Stimulated activated CD8-positive, alpha-beta memory T cell treated with anti-CD3 and anti-CD28 coated beads, Interleukin-12 subunit alpha, Interleukin-12 subunit beta, amount 100 ng/mL, for 24 hours (primary cell): ENCODE data around the gene ZRSR2.
"Not testable (repeated sequence)": the region's sequence is repeated elsewhere in the genome, so short reads cannot be mapped to it uniquely, and the experiment has no call there.

Experiments used
- DNase-seq: peaks from one replicate; pipeline ENCODE4 v3.0.0-alpha.2; 2020; ENCODE audit errors: extremely low read depth

ZRSR2 gene

GRCh38 chrX:15789979-15790768 is at the start of gene ZRSR2:
TSS of gene ZRSR2 (plus strand) at chrX:15790484. CDS start at chrX:15790496, 12 bp downstream.
- DNase-seq, result peak; percentile 58

GRCh38 chrX:15744181-15744867 is 46.0 kb upstream of the ZRSR2 start:
- no peak for DNase-seq

- DNase-seq, result no peak
Observed at GRCh38 chrX:15745179-15745578, 45.1 kb upstream of the ZRSR2 start.

DNA sequence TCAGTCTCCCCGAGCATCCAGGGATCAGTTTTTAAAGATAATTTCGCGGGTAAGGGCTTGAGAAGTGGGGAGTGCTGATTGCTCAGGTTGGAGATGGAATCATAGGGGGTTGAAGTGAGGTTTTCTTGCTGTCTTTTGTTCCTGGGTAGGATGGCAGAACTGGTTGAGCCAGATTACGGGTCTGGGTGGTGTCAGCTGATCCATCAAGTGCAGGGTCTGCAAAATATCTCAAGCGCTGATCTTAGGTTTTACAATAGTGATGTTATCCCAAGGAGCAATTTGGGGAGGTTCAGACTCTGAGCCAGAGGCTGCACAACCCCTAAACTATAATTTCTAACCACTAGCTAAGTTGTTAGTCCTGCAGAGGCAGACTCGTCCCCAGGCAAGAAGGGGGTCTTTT is 43.6 kb upstream of the ZRSR2 start:
- DNase-seq, result not testable (repeated sequence)

GRCh38 chrX:15747626-15748173 is 42.6 kb upstream of the ZRSR2 start:
- no peak for DNase-seq

GRCh38 chrX:15748841-15749240 is 41.4 kb upstream of the ZRSR2 start:
- no peak for DNase-seq

GRCh38 chrX:15749642-15750610 is 40.4 kb upstream of the ZRSR2 start:
- DNase-seq, result no peak

DNA sequence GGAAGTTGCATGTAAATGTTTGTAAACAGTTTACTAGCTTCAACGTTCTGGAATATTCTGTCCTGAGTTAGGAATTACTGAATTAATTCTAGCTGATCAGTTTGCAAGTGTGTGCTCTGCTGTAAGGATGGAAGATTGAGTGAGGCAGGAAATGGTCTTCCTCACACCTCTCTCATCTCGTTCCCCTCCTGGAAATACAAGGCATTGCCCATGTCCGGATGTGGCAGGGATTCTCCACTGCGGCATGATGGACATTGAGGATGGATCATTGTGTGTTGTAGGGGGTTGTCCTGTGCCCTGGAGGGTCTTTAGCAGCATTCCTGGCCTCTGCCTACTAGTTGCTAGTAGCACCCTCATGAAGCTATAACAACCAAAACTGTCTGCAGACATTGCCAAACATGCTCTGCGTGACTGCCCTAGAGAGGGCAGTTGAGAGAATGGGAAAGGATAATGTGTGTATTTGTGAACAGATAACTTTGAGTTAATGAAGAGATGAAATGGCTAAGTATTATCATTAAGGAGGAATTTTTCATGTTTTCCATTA is 39.6 kb upstream of the ZRSR2 start:
- DNase-seq, result no peak

GRCh38 chrX:15751155-15751819 is 39.0 kb upstream of the ZRSR2 start:
- no peak for DNase-seq

- DNase-seq, result no peak
Observed at GRCh38 chrX:15755091-15755490, 35.2 kb upstream of the ZRSR2 start.

DNA sequence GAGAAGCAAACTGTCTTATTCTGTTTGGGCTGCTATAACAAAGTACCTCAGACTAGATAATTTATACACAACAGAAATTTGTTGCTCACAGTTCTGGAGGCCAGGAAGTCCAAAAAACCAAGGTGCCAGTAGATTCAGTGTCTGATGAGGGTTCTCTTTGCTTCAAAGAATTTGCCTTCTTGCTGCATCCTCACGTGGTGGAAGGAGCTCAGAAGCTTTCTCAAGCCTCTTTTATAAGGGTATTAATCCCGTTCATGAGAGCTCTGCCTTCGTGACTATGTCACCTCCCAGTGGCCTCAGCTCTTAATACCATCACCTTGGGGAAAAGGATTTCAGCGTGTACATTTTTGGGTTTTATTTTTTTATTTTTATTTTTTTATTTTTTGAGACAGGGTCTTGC is 32.1 kb upstream of the ZRSR2 start:
- DNase-seq, result no peak

- DNase-seq, result not testable (repeated sequence)
Observed at GRCh38 chrX:15759886-15760285, 30.4 kb upstream of the ZRSR2 start.

GRCh38 chrX:15761564-15762191 is 28.6 kb upstream of the ZRSR2 start:
- no peak for DNase-seq

DNA sequence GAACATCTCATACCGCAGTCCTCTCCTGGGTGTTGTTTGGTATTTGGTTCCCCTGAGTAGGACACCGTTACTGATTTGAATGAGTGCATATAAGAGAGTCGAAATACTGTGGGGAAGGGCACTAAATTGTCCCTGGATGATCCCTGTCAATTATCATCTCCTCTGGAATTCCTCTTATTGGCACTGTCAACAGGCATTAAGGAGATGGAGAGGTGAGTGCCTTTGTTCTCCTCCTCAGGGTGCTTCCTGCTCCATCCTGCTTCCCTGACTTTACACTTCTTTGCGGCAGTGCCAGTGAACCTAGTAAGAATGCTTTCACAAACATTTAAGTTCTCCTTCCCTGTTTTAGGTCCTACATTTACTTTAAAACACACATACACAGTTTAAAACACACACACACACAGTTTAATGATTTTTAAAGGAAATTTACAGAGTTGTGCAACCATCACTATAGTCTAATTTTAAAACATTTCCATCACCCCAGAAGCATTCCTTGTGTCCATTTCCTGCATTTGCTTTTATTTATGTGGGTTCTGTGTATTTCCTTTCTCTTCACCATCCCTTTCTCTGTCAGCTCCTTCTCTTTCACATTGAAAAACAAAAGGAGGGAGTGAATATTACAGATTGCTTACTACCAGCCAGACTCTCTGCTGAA is 20.9 kb upstream of the ZRSR2 start:
- no peak for DNase-seq

DNA sequence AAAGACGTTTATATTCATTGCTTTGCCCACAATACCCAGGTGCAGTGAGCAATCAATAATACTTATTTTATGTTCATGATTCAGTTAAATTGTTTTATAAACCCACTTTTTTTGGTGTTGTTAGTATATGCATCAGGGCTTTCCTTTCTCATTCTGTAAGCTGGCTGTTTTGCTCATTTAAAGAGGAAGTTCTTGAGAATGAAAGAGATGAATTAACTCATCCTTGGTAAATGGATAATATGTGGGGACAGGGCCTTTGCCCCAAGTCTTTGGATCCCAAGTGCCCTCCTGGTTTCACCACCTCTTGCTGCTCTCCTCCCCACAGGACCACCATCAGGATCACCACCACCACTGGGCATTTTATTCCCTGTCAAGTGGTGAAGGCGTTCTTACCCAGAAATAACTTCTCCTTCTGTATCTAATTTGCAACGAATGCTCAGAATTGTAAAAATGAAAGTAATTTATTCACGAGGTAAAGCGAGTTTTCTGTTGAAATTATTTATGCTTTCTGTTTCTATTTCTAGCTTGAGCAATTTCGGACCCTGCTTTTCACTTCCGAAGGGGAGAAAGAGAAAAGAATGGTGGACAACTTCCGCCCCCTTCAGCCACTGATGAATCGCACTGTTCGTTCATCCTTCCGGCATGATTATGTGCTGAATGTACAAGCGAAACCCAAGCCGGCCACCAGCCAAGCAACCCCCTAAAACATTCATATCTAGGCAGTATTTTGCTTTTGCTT is 8.2 kb upstream of the ZRSR2 start:
- DNase-seq, result no peak

DNA sequence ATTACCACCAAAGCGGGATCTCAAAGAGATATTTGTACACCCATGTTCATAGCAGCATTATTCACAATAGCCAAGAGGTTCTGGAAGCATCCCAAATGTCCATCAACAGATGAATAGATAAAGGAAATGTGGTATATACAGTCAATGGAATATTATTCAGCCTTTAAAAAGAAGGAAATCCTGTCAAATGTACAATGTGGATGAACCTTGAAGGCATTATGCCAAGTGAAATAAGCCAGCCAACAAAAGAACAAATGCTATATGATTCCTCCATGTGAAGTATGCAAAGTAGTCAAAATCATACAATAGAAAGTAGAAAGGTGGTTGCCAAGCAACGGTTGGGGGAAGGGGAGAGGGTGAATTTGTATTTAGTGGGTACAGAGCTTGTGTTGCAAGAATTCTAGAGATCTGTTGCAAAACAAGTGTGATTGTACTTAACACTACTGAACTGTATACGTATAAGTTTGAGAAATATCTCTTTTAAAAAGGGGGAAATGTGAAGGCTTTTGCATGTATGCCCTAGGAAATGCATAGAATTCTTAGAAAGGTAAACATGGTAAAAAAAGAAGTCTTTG is 5.0 kb upstream of the ZRSR2 start:
- no peak for DNase-seq

- DNase-seq, result no peak
Observed at GRCh38 chrX:15786915-15787314, 3.4 kb upstream of the ZRSR2 start.

GRCh38 chrX:15790769-15791290 is 546 bp downstream of the ZRSR2 start:
- no peak for DNase-seq

DNA sequence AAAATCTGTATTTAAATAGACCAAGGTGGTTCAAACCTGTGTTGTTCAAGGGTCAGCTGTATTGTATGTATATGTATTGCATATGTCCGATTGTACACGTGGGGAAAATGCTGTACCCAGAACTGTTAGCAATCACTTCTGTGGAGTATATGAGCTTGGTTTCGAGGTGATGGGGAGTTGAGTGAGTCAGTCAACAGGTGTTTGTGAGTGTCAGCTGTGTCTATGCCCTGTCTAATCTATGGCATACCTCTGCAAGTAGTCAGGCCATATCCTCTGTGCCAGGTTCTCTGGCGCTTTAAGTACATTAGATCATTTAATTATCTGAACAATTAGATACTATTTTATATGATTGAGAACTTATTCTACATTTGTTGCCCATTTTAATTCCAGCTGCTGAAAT is 7.4 kb downstream of the ZRSR2 start:
- DNase-seq, result no peak
